Stimulated activated CD8-positive, alpha-beta memory T cell treated with anti-CD3 and anti-CD28 coated beads, Interleukin-12 subunit alpha, Interleukin-12 subunit beta, amount 100 ng/mL, for 1 hour (primary cell): ENCODE data around the gene DIPK1A.
A peak's percentile ranks its signal among the peaks of the same experiment; 100 is the strongest.
"Not testable (repeated sequence)": the region's sequence is repeated elsewhere in the genome, so short reads cannot be mapped to it uniquely, and the experiment has no call there.

ENCODE experiments used
- DNase-seq: peaks from one replicate; pipeline ENCODE4 v3.0.0-alpha.2; 2020; ENCODE audit warnings: low read depth

DIPK1A gene

GRCh38 chr1:92980732-92981647, 19.7 kb upstream of the DIPK1A start:
- DNase-seq = no peak

GRCh38 chr1:92975551-92976232, 14.4 kb upstream of the DIPK1A start:
- DNase-seq = no peak

- DNase-seq = not testable (repeated sequence)
Measured at GRCh38 chr1:92974112-92974511, 12.8 kb upstream of the DIPK1A start.

GRCh38 chr1:92973203-92973897, 12.1 kb upstream of the DIPK1A start:
- no peak for DNase-seq

GRCh38 chr1:92972409-92973129, 11.3 kb upstream of the DIPK1A start:
- DNase-seq = no peak

- DNase-seq = not testable (repeated sequence)
Measured at GRCh38 chr1:92971932-92972331, 10.7 kb upstream of the DIPK1A start.

GRCh38 chr1:92970990-92971689, 9.9 kb upstream of the DIPK1A start:
- DNase-seq = no peak

- no peak for DNase-seq
Measured at GRCh38 chr1:92969517-92969916, 8.3 kb upstream of the DIPK1A start.

GRCh38 chr1:92968138-92969032, 7.1 kb upstream of the DIPK1A start:
- no peak for DNase-seq

- no peak for DNase-seq
Measured at GRCh38 chr1:92964998-92965397, 3.7 kb upstream of the DIPK1A start.

GRCh38 chr1:92964316-92964715, 3.1 kb upstream of the DIPK1A start:
- no peak for DNase-seq

GRCh38 chr1:92961896-92962752, 862 bp upstream of the DIPK1A start:
- peak; percentile 55 for DNase-seq

- DNase-seq = peak; percentile 35
Measured at GRCh38 chr1:92960395-92961130, 699 bp downstream of the DIPK1A start.

- no peak for DNase-seq
Measured at GRCh38 chr1:92958203-92958970, 2.9 kb downstream of the DIPK1A start.

- DNase-seq = no peak
Measured at GRCh38 chr1:92957030-92957734, 4.1 kb downstream of the DIPK1A start.

- DNase-seq = no peak
Measured at GRCh38 chr1:92956254-92957029, 4.8 kb downstream of the DIPK1A start.
